HepG2 (cell line): ENCODE data around the gene OSBPL8. TPM values are rescaled to one million over a fixed set of nuclear protein-coding genes. Genes with fewer than 3 reads are reported as not detected.
A peak's percentile ranks its signal among the peaks of the same experiment; 100 is the strongest.

ENCODE experiments used
- ATF7-NPFF ChIP-seq: sonication (generic); formaldehyde crosslinking; IDR thresholded peaks from 2 replicates; pipeline ENCODE4 v1.8.1; 2023; ENCODE audit warnings: mild to moderate bottlenecking, low read depth, missing genetic modification reagents, moderate library complexity
- ELF1 ChIP-seq: sonication (generic); formaldehyde crosslinking; IDR thresholded peaks from 2 replicates; pipeline ENCODE4 v1.4.0; 2020; ENCODE audit warnings: missing genetic modification reagents
- FOSL1 ChIP-seq: sonication (generic); formaldehyde crosslinking; IDR thresholded peaks from 2 replicates; pipeline ENCODE4 v1.9.0; 2021; ENCODE audit warnings: missing genetic modification reagents, borderline replicate concordance
- HOXD1 ChIP-seq: sonication (generic); formaldehyde crosslinking; IDR thresholded peaks from 2 replicates; pipeline ENCODE4 v1.5.0; 2020; ENCODE audit warnings: missing genetic modification reagents
- JUNB ChIP-seq: sonication (generic); formaldehyde crosslinking; IDR thresholded peaks from 2 replicates; pipeline ENCODE4 v1.8.0; 2022; ENCODE audit warnings: missing genetic modification reagents, mild to moderate bottlenecking, borderline replicate concordance
- KAT7 ChIP-seq: IDR thresholded peaks from 2 replicates; pipeline ENCODE4 v1.6.1; 2018; ENCODE audit warnings: borderline replicate concordance, missing compliant biosample characterization
- MIXL1 ChIP-seq: IDR thresholded peaks from 2 replicates; pipeline ENCODE4 v1.6.1; 2016
- NONO ChIP-seq, 2 experiments: fragments of 450-650 bp in 1 of 2; sonication (generic) in 1 of 2; formaldehyde crosslinking in 1 of 2; IDR thresholded peaks in 1 of 2; conservative IDR thresholded peaks in 1 of 2; 2 replicates each; pipeline versions ENCODE4 v1.6.1 to v1.8.0; 2017 to 2022; ENCODE audit warnings: mild to moderate bottlenecking in 1 of 2, missing genetic modification reagents in 1 of 2, moderate library complexity in 1 of 2
- SNAI1 ChIP-seq: sonication (generic); formaldehyde crosslinking; IDR thresholded peaks from 2 replicates; pipeline ENCODE4 v1.5.0; 2020; ENCODE audit warnings: mild to moderate bottlenecking, missing genetic modification reagents, borderline replicate concordance
- SNAPC2 ChIP-seq: sonication (generic); formaldehyde crosslinking; IDR thresholded peaks from 2 replicates; pipeline ENCODE4 v1.8.1; 2022; ENCODE audit warnings: mild to moderate bottlenecking, missing genetic modification reagents
- SOX5 ChIP-seq: IDR thresholded peaks from 2 replicates; pipeline ENCODE4 v1.6.1; 2016; ENCODE audit warnings: borderline replicate concordance
- SYNCRIP ChIP-seq: fragments of 200-400 bp; formaldehyde crosslinking; IDR thresholded peaks from 2 replicates; pipeline ENCODE4 v1.6.1; 2018; ENCODE audit warnings: mild to moderate bottlenecking, low read depth, low read length; ENCODE audit not compliant: insufficient read depth
- TRAFD1 ChIP-seq: sonication (generic); formaldehyde crosslinking; IDR thresholded peaks from 2 replicates; pipeline ENCODE4 v1.5.1; 2020; ENCODE audit warnings: missing genetic modification reagents, mild to moderate bottlenecking, borderline replicate concordance
- UBTF ChIP-seq: sonication (generic); formaldehyde crosslinking; IDR thresholded peaks from 2 replicates; pipeline ENCODE4 v1.4.0; 2020; ENCODE audit warnings: mild to moderate bottlenecking, missing genetic modification reagents
- ZFP82 ChIP-seq: sonication (generic); formaldehyde crosslinking; IDR thresholded peaks from 2 replicates; pipeline ENCODE4 v1.5.1; 2020; ENCODE audit warnings: mild to moderate bottlenecking, missing genetic modification reagents, borderline replicate concordance
- ZNF205 ChIP-seq: IDR thresholded peaks from 2 replicates; pipeline ENCODE4 v1.6.1; 2018; ENCODE audit warnings: missing biosample characterization, missing genetic modification reagents
- ZNF24 ChIP-seq: fragments of 450-650 bp; IDR thresholded peaks from 2 replicates; pipeline ENCODE4 v1.6.1; 2017; ENCODE audit warnings: antibody characterized with exemption, mild to moderate bottlenecking
- ZNF510 ChIP-seq: sonication (generic); formaldehyde crosslinking; IDR thresholded peaks from 2 replicates; pipeline ENCODE4 v1.4.0; 2020; ENCODE audit warnings: low read depth, mild to moderate bottlenecking, missing genetic modification reagents
- ZNF530 ChIP-seq: sonication (generic); formaldehyde crosslinking; IDR thresholded peaks from 2 replicates; pipeline ENCODE4 v1.5.0; 2020; ENCODE audit warnings: low read depth, mild to moderate bottlenecking, missing genetic modification reagents
- ZNF841 ChIP-seq: sonication (generic); formaldehyde crosslinking; IDR thresholded peaks from 2 replicates; pipeline ENCODE4 v1.8.1; 2023; ENCODE audit warnings: missing genetic modification reagents, borderline replicate concordance
- polyA plus RNA-seq, 8 experiments: library from polyadenylated mRNA; depleted of rRNA in 3 of 8; stranded (reverse) in 7 of 8; unstranded in 1 of 8; fragments of >200 nt; fragmentation: Illumina TruSeq in 4 of 8; extraction: Trizol in 4 of 8; gene quantifications; 2 replicates each; pipeline versions ENCODE4 v1.2.1 to v1.2.3, GENCODE V29; 2011 to 2016; ENCODE audit warnings: low read depth in 4 of 8, missing spikeins in 1 of 8, mixed read lengths in 1 of 8; ENCODE audit not compliant: insufficient read depth in 1 of 8
- total RNA-seq, 5 experiments: library from RNA; depleted of rRNA; stranded (reverse); fragments of >200 nt; fragmentation: Illumina TruSeq; extraction: Trizol; gene quantifications; 2 replicates each; pipeline ENCODE4 v1.2.3, GENCODE V29; 2016; ENCODE audit warnings: low read depth in 1 of 5
- TF ChIP-seq, protein P1 (sequence below): sonication (generic); formaldehyde crosslinking; IDR thresholded peaks from 2 replicates; pipeline ENCODE4 v1.8.1; 2023; ENCODE audit warnings: mild to moderate bottlenecking, missing genetic modification reagents
- TF ChIP-seq, protein P2 (sequence below): sonication (generic); formaldehyde crosslinking; IDR thresholded peaks from 2 replicates; pipeline ENCODE4 v1.8.0; 2022; ENCODE audit warnings: mild to moderate bottlenecking, missing genetic modification reagents, moderate library complexity
- TF ChIP-seq, protein P3 (sequence below): sonication (generic); formaldehyde crosslinking; IDR thresholded peaks from 2 replicates; pipeline ENCODE4 v1.4.0; 2020; ENCODE audit warnings: missing genetic modification reagents, low read depth, mild to moderate bottlenecking, borderline replicate concordance

The OSBPL8 gene
- total and polyA plus RNA-seq, 2 of the 13 experiments (the other 11 are each of a cell fraction or from before 2014, with no cell fraction given), result 11.0 to 33.9 TPM

DNA sequence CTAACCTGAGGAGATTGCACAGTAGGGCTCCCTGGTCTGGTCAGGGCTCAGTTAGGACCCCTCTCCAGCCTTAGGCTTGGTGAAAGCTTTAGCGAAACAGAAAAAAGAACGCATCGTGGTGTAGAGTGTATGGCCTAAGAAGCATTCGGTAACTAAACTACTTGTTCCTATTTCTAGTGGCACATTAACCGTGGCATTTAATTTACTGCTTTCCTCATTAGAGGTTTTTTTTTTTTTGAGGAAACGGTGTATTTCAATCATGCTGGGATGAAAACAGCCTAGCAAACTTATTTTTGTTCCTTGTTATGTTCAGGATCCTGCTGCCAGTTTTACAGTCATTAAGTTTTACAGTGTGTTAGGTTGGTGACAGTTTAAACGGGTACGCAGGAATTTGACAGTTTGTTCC lies 518 bp upstream of the OSBPL8 start (continued):
- TF ChIP-seq KAT7 (CRISPR knock-in tag), result 0 out of 2 replicates have a peak, but pooled peaks have one; percentile 11
- TF ChIP-seq ZNF205 (CRISPR knock-in tag), result no peak
- TF ChIP-seq, protein P1, sequence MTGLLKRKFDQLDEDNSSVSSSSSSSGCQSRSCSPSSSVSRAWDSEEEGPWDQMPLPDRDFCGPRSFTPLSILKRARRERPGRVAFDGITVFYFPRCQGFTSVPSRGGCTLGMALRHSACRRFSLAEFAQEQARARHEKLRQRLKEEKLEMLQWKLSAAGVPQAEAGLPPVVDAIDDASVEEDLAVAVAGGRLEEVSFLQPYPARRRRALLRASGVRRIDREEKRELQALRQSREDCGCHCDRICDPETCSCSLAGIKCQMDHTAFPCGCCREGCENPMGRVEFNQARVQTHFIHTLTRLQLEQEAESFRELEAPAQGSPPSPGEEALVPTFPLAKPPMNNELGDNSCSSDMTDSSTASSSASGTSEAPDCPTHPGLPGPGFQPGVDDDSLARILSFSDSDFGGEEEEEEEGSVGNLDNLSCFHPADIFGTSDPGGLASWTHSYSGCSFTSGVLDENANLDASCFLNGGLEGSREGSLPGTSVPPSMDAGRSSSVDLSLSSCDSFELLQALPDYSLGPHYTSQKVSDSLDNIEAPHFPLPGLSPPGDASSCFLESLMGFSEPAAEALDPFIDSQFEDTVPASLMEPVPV, result no peak
- no peak for TF ChIP-seq ATF7-NPFF (CRISPR knock-in tag)
- TF ChIP-seq TRAFD1, result no peak
- no peak for TF ChIP-seq FOSL1 (CRISPR knock-in tag)
- TF ChIP-seq ZNF841 (CRISPR knock-in tag), result 0 out of 2 replicates have a peak, but pooled peaks have one; percentile 42
- TF ChIP-seq ZFP82 (CRISPR knock-in tag), result 0 out of 2 replicates have a peak, but pooled peaks have one; percentile 6
- TF ChIP-seq SYNCRIP, result no peak
- 0 out of 2 replicates have a peak, but pooled peaks have one; percentile 41 for TF ChIP-seq JUNB
- no peak for TF ChIP-seq NONO (IDR thresholded peaks at IDR 0.05)
- no peak for TF ChIP-seq NONO (CRISPR knock-in tag; conservative IDR thresholded peaks at IDR 0.05)
- no peak for TF ChIP-seq MIXL1
- 0 out of 2 replicates have a peak, but pooled peaks have one; percentile 27 for TF ChIP-seq ELF1 (CRISPR knock-in tag)
- peak; percentile 13; the same call in 1 of the 2 replicates for TF ChIP-seq HOXD1 (CRISPR knock-in tag)
- no peak for TF ChIP-seq ZNF530
- TF ChIP-seq ZNF24, result 0 out of 2 replicates have a peak, but pooled peaks have one; percentile 2
- no peak for TF ChIP-seq UBTF
- TF ChIP-seq SOX5 (CRISPR knock-in tag), result 0 out of 2 replicates have a peak, but pooled peaks have one; percentile 3
- TF ChIP-seq SNAI1 (CRISPR knock-in tag), result peak; percentile 7; the same call in 1 of the 2 replicates
- TF ChIP-seq, protein P2, sequence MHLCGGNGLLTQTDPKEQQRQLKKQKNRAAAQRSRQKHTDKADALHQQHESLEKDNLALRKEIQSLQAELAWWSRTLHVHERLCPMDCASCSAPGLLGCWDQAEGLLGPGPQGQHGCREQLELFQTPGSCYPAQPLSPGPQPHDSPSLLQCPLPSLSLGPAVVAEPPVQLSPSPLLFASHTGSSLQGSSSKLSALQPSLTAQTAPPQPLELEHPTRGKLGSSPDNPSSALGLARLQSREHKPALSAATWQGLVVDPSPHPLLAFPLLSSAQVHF (CRISPR knock-in tag), result no peak; the same call in 1 of the 2 replicates
- TF ChIP-seq ZNF510 (CRISPR knock-in tag), result no peak
- TF ChIP-seq SNAPC2 (CRISPR knock-in tag), result no peak
- TF ChIP-seq, protein P3, sequence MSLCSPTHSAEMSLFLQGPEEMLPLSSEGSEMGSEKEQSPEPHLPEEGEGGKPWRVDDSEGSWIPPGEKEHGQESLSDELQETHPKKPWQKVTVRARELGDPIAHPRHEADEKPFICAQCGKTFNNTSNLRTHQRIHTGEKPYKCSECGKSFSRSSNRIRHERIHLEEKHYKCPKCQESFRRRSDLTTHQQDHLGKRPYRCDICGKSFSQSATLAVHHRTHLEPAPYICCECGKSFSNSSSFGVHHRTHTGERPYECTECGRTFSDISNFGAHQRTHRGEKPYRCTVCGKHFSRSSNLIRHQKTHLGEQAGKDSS (CRISPR knock-in tag), result no peak
